H1 (cell line): ENCODE results near the gene THTPA. TPM values are rescaled to one million over a fixed set of nuclear protein-coding genes. Genes with fewer than 3 reads are reported as not detected.

Experiments used
- CTCF ChIA-PET: fragments of 300-600 bp; sonication (Branson Sonifier 250); formaldehyde crosslinking; loops from one replicate; lab custom pipeline; 2021; ENCODE audit not compliant: partially characterized antibody; lab: Charles Lee
- POLR2A ChIA-PET: fragments of 300-600 bp; sonication (Branson Sonifier 250); formaldehyde crosslinking; loops from one replicate; lab custom pipeline; 2021; ENCODE audit warnings: inconsistent platforms; ENCODE audit not compliant: partially characterized antibody; lab: Charles Lee
- DNase-seq, 2 experiments: peaks; one replicate each; pipeline versions ENCODE4 v3.0.0 to v3.0.0-alpha.2; 2010 to 2022; ENCODE audit warnings: low spot score in 2 of 2, low read depth in 1 of 2, mixed read lengths in 1 of 2
- FAIRE-seq: peaks from 2 replicates; lab custom pipeline; 2011; peaks lifted over from hg19 to GRCh38; lab: Jason Lieb, UNC
- H2AFZ ChIP-seq: 2 replicates; pipeline ENCODE4 v1.8.1; 2012; ENCODE audit warnings: low read length, inconsistent platforms
- H2AK5ac ChIP-seq: 2 replicates; pipeline ENCODE4 v1.6.1; 2013; ENCODE audit warnings: low read depth, low read length
- H2BK120ac ChIP-seq: replicated peaks from 2 replicates; pipeline ENCODE3; 2013; ENCODE audit warnings: low read depth, low read length, inconsistent platforms
- H2BK12ac ChIP-seq: 2 replicates; pipeline ENCODE4 v1.6.1; 2013; ENCODE audit warnings: low read depth, low read length
- H2BK15ac ChIP-seq: 2 replicates; pipeline ENCODE4 v1.6.1; 2013; ENCODE audit warnings: low read length
- H2BK20ac ChIP-seq: 2 replicates; pipeline ENCODE4 v1.6.1; 2013; ENCODE audit warnings: low read length
- H2BK5ac ChIP-seq: 2 replicates; pipeline ENCODE4 v1.6.1; 2013; ENCODE audit warnings: low read depth, low read length
- H3K14ac ChIP-seq: 2 replicates; pipeline ENCODE4 v1.6.1; 2013; ENCODE audit warnings: inconsistent platforms; ENCODE audit not compliant: insufficient read length
- H3K18ac ChIP-seq: 2 replicates; pipeline ENCODE4 v1.6.1; 2013; ENCODE audit warnings: low read length; ENCODE audit errors: extremely low read depth
- H3K23ac ChIP-seq: 2 replicates; pipeline ENCODE4 v1.6.1; 2013; ENCODE audit warnings: inconsistent platforms; ENCODE audit not compliant: insufficient read length
- H3K23me2 ChIP-seq: 2 replicates; pipeline ENCODE4 v1.6.1; 2013; ENCODE audit warnings: low read depth, low read length
- H3K27ac ChIP-seq: 2 replicates; pipeline ENCODE4 v1.6.1; 2011; ENCODE audit warnings: low read depth, low read length, inconsistent platforms
- H3K27me3 ChIP-seq, 4 experiments: replicated peaks in 1 of 4; 1 replicate in 1 of 4; 2 replicates in 3 of 4; pipeline versions ENCODE4 v1.6.1 to v1.8.1; 2011 to 2013; ENCODE audit warnings: low read length in 3 of 4, mild to moderate bottlenecking in 3 of 4, inconsistent platforms in 2 of 4, mixed read lengths in 2 of 4, moderate library complexity in 1 of 4; ENCODE audit not compliant: control insufficient read depth in 3 of 4, insufficient read depth in 3 of 4; ENCODE audit errors: extremely low read depth in 1 of 4
- H3K36me3 ChIP-seq, 4 experiments: 2 replicates each; pipeline versions ENCODE4 v1.6.1 to v1.8.1; 2011 to 2013; ENCODE audit warnings: mild to moderate bottlenecking in 4 of 4, low read length in 3 of 4, moderate library complexity in 2 of 4, control low read depth in 1 of 4, inconsistent platforms in 1 of 4; ENCODE audit not compliant: insufficient read depth in 4 of 4, control insufficient read depth in 2 of 4
- H3K4ac ChIP-seq: replicated peaks from 2 replicates; pipeline ENCODE3; 2013; ENCODE audit warnings: low read length, low read depth, mixed read lengths, inconsistent platforms; ENCODE audit not compliant: insufficient read length
- H3K4me1 ChIP-seq, 4 experiments: replicated peaks in 1 of 4; 1 replicate in 1 of 4; 2 replicates in 3 of 4; pipeline versions ENCODE4 v1.6.1 to v1.8.1; 2011 to 2013; ENCODE audit warnings: low read length in 3 of 4, inconsistent platforms in 2 of 4, mixed read lengths in 1 of 4; ENCODE audit not compliant: insufficient read depth in 4 of 4, control insufficient read depth in 3 of 4
- H3K4me2 ChIP-seq, 2 experiments: 2 replicates each; pipeline versions ENCODE4 v1.6.1 to v1.8.1; 2011 to 2013; ENCODE audit warnings: low read depth in 2 of 2, low read length in 2 of 2, control low read depth in 1 of 2, inconsistent platforms in 1 of 2, mild to moderate bottlenecking in 1 of 2; ENCODE audit not compliant: insufficient read depth in 1 of 2
- H3K4me3 ChIP-seq, 4 experiments: fragments of 200-600, 300-600 bp in 1 of 4; sonication (generic), shearing (Covaris generic), sonication (Bioruptor Twin) in 1 of 4; 2 replicates each; pipeline versions ENCODE4 v1.5.1 to v1.8.1; 2011 to 2016; ENCODE audit warnings: low read length in 4 of 4, low read depth in 3 of 4, control low read depth in 2 of 4, inconsistent platforms in 2 of 4, mild to moderate bottlenecking in 2 of 4, mixed read lengths in 1 of 4, moderate library complexity in 1 of 4; ENCODE audit not compliant: insufficient read depth in 2 of 4; ENCODE audit errors: extremely low read depth in 1 of 4
- H3K56ac ChIP-seq: replicated peaks from 2 replicates; pipeline ENCODE3; 2013; ENCODE audit warnings: low read depth, mild to moderate bottlenecking, mixed read lengths, low read length, inconsistent platforms; ENCODE audit not compliant: insufficient read length
- H3K79me1 ChIP-seq: 2 replicates; pipeline ENCODE4 v1.6.1; 2013; ENCODE audit warnings: low read depth, low read length, control low read depth
- H3K79me2 ChIP-seq, 2 experiments: 2 replicates each; pipeline versions ENCODE4 v1.6.1 to v1.8.1; 2012 to 2013; ENCODE audit warnings: low read length in 2 of 2, mild to moderate bottlenecking in 2 of 2, inconsistent platforms in 1 of 2; ENCODE audit not compliant: insufficient read depth in 2 of 2, control insufficient read depth in 1 of 2
- H3K9ac ChIP-seq, 4 experiments: replicated peaks in 1 of 4; 1 replicate in 1 of 4; 2 replicates in 3 of 4; pipeline versions ENCODE4 v1.6.1 to v1.8.1; 2011 to 2013; ENCODE audit warnings: low read depth in 3 of 4, low read length in 3 of 4, control low read depth in 2 of 4, mild to moderate bottlenecking in 2 of 4, moderate library complexity in 2 of 4, inconsistent platforms in 1 of 4; ENCODE audit errors: extremely low read depth in 1 of 4
- H3K9me3 ChIP-seq, 2 experiments: 2 replicates each; pipeline versions ENCODE4 v1.6.1 to v1.8.1; 2012 to 2013; ENCODE audit warnings: mild to moderate bottlenecking in 2 of 2, moderate library complexity in 2 of 2, control low read depth in 1 of 2, inconsistent platforms in 1 of 2, low read depth in 1 of 2, low read length in 1 of 2, mixed read lengths in 1 of 2; ENCODE audit not compliant: insufficient read depth in 2 of 2
- H4K20me1 ChIP-seq, 2 experiments: replicated peaks in 1 of 2; 2 replicates each; pipeline versions ENCODE3 to v1.8.1; 2011 to 2013; ENCODE audit warnings: inconsistent platforms in 2 of 2, low read length in 2 of 2, mild to moderate bottlenecking in 1 of 2; ENCODE audit not compliant: insufficient read depth in 2 of 2, control insufficient read depth in 1 of 2
- H4K5ac ChIP-seq: 2 replicates; pipeline ENCODE4 v1.6.1; 2013; ENCODE audit warnings: low read length, low read depth, mixed read lengths, inconsistent platforms; ENCODE audit not compliant: insufficient read length
- H4K8ac ChIP-seq: 2 replicates; pipeline ENCODE4 v1.8.0; 2013; ENCODE audit warnings: mild to moderate bottlenecking, moderate library complexity, low read length, inconsistent platforms; ENCODE audit not compliant: insufficient read depth; ENCODE audit errors: extremely low read depth
- H4K91ac ChIP-seq: replicated peaks from 2 replicates; pipeline ENCODE3; 2013; ENCODE audit warnings: low read length, mixed read lengths, inconsistent platforms; ENCODE audit not compliant: insufficient read length
- NRF1 ChIP-seq: IDR thresholded peaks from 2 replicates; pipeline ENCODE4 v1.6.1; 2011; ENCODE audit warnings: mild to moderate bottlenecking, low read depth, low read length, improper control_type of control experiment
- RBBP5 ChIP-seq: IDR thresholded peaks from 2 replicates; pipeline ENCODE4 v1.7.1; 2012; ENCODE audit warnings: low read depth, mild to moderate bottlenecking, inconsistent platforms, low read length, moderate library complexity, borderline replicate concordance
- RXRA ChIP-seq: IDR thresholded peaks from 2 replicates; pipeline ENCODE4 v1.6.1; 2011; ENCODE audit warnings: low read depth, mild to moderate bottlenecking, low read length, moderate library complexity; ENCODE audit not compliant: insufficient read depth
- WGBS, 2 experiments: shearing (Covaris generic) in 1 of 2; methylation state at CpG; one replicate each; pipeline versions ENCODE4 v1.1.6 to v1.1.7; 2013 to 2015; ENCODE audit warnings: low lambda C conversion rate in 2 of 2, mixed read lengths in 2 of 2, inconsistent platforms in 1 of 2, low coverage in 1 of 2, missing lambda C conversion rate in 1 of 2; ENCODE audit not compliant: insufficient replicate concordance in 2 of 2, insufficient coverage in 1 of 2, insufficient read length in 1 of 2; ENCODE audit errors: extremely low coverage in 1 of 2, missing lambda C conversion rate in 1 of 2; 5-methylcytosine and 5-hydroxymethylcytosine counted together
- polyA plus RNA-seq, 7 experiments: library from polyadenylated mRNA; depleted of rRNA in 3 of 7; stranded (reverse) in 5 of 7; unstranded in 2 of 7; fragments of >200 nt in 5 of 7; fragments of 200-250 nt in 2 of 7; gene quantifications; 1 replicate in 5 of 7; 2 replicates in 1 of 7; 4 replicates in 1 of 7; pipeline versions ENCODE4 v1.2.1 to v1.2.3, GENCODE V29; 2011 to 2013; ENCODE audit warnings: missing spikeins in 2 of 7, mixed read lengths in 2 of 7
- total RNA-seq: library from RNA; stranded (reverse); fragmentation: NEBNext Ultra II Directional; extraction: Animal tissue kit (Norgen Biotek cat#: 25700); gene quantifications from 2 replicates; pipeline ENCODE4 v1.2.1, GENCODE V29; 2021
- TF ChIP-seq, protein P1 (sequence below), 3 experiments: IDR thresholded peaks; 1 replicate in 2 of 3; 2 replicates in 1 of 3; pipeline versions ENCODE4 v1.5.1 to v1.6.1; 2011; ENCODE audit warnings: low read length in 3 of 3, mild to moderate bottlenecking in 3 of 3, inconsistent platforms in 2 of 3, low read depth in 1 of 3, moderate library complexity in 1 of 3; ENCODE audit not compliant: insufficient read depth in 1 of 3; ENCODE audit errors: control extremely low read depth in 1 of 3
- TF ChIP-seq, protein P2 (sequence below): IDR thresholded peaks from 2 replicates; pipeline ENCODE4 v1.6.1; 2011; ENCODE audit warnings: low read depth, mild to moderate bottlenecking, low read length; ENCODE audit not compliant: insufficient read depth

Gene THTPA
- total and polyA plus RNA-seq, 2 of the 8 experiments (the other 6 are each of a cell fraction or from before 2014, with no cell fraction given) = 16.6 to 19.0 TPM

DNA sequence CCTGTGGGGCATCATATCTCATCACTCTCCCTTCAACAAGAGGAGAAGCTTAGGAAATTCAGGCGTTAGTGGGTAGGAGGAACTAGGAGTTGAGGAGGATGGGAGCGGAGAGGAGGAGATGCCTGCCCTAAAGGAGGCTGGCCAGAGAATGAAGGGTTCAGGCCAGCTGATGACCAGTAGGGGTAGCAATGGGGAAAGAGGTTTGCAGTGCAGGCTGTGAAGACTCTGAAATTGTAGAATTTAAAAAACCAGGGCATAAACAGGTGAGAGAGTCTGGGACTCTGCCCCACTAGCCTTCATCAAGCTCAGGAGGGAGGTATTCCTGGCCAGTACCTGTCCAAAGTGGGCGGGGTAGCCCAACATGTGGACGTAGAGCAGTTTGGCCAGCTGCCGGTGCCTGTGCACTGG lies 10.7 kb downstream of the THTPA start:
- peaks cover 7% of the 10 kb centered on the region; the same call in 1 of the 2 replicates for H3K23me2 ChIP-seq
- DNase-seq (no peak), FAIRE-seq (no peak)
- peak overlapping the region; percentile 32 for H3K4ac ChIP-seq
- H3K18ac ChIP-seq = peak overlapping the region; percentile 66
- H2BK12ac ChIP-seq = no peak overlapping the region
- H4K20me1 ChIP-seq = peaks cover 0 to 3% of the 10 kb centered on the region in 2 experiments
- H3K27ac ChIP-seq = peak overlapping the region; percentile 51
- H2BK120ac ChIP-seq = no peak overlapping the region
- CTCF ChIA-PET = interaction anchor here (0.9 to 70.5 kb wide), 6 partner anchors 8 to 344 kb away, joined by 3 to 2092 read pairs (median 4); partner anchors contain the start of gene NGDN
- peak overlapping the region; percentile 59 for H3K56ac ChIP-seq
- H4K91ac ChIP-seq = no peak overlapping the region
- no peak overlapping the region for H2BK15ac ChIP-seq
- peak overlapping the region; percentile 72; the same call in 1 of the 2 replicates for H2BK5ac ChIP-seq
- H3K9me3 ChIP-seq = no peaks in the 10 kb centered on the region
- H3K79me1 ChIP-seq = no peaks in the 10 kb centered on the region
- H3K4me3 ChIP-seq = peak overlapping the region; percentile 52 to 81 (median 67)
- TF ChIP-seq RXRA (no peak), NRF1 (no peak), RBBP5 (no peak)
- TF ChIP-seq, protein P1, sequence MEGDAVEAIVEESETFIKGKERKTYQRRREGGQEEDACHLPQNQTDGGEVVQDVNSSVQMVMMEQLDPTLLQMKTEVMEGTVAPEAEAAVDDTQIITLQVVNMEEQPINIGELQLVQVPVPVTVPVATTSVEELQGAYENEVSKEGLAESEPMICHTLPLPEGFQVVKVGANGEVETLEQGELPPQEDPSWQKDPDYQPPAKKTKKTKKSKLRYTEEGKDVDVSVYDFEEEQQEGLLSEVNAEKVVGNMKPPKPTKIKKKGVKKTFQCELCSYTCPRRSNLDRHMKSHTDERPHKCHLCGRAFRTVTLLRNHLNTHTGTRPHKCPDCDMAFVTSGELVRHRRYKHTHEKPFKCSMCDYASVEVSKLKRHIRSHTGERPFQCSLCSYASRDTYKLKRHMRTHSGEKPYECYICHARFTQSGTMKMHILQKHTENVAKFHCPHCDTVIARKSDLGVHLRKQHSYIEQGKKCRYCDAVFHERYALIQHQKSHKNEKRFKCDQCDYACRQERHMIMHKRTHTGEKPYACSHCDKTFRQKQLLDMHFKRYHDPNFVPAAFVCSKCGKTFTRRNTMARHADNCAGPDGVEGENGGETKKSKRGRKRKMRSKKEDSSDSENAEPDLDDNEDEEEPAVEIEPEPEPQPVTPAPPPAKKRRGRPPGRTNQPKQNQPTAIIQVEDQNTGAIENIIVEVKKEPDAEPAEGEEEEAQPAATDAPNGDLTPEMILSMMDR (IDR thresholded peaks at IDR 0.05; ENCODE audit: control extremely low read depth in 1 of 3, insufficient read depth in 1 of 3, low read depth in 1 of 3, low read length in 3 of 3) = peak in 2 of 3 experiments; percentile 11 to 33; a peak in 2 of 4 replicates
- TF ChIP-seq, protein P2, sequence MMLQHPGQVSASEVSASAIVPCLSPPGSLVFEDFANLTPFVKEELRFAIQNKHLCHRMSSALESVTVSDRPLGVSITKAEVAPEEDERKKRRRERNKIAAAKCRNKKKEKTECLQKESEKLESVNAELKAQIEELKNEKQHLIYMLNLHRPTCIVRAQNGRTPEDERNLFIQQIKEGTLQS = no peak
- H3K9ac ChIP-seq = peak overlapping the region in 3 of 4 experiments; percentile 63 to 69 (median 66); a peak in 6 of 7 replicates
- peaks cover 5 to 10% (median 9%) of the 10 kb centered on the region in 4 experiments; a peak in 7 of 8 replicates for H3K36me3 ChIP-seq
- POLR2A ChIA-PET = interaction anchor here (0.7 to 52.7 kb wide), 10 partner anchors 9 to 629 kb away, joined by 3 to 1523 read pairs (median 6); partner anchors contain the start of genes NGDN, THTPA and ZFHX2
- no peaks in the 10 kb centered on the region for H3K79me2 ChIP-seq
- H2BK20ac ChIP-seq = no peak overlapping the region
- H3K4me2 ChIP-seq = peak overlapping the region; percentile 91 to 94
- H2AK5ac ChIP-seq = no peak overlapping the region
- no peak overlapping the region for H3K14ac ChIP-seq
- peak overlapping the region; percentile 11 for H4K5ac ChIP-seq
- H2AFZ ChIP-seq = no peak overlapping the region
- H3K4me1 ChIP-seq = peaks cover 8 to 21% (median 11%) of the 10 kb centered on the region in 4 experiments
- H4K8ac ChIP-seq = 0 out of 2 replicates have a peak overlapping the region, but pooled peaks have one; percentile 51
- 16% methylated on average over 5 of the region's 5 CpGs; no CpG with 5 or more reads in 1 of the 2 experiments for WGBS, 2 experiments
- H3K27me3 ChIP-seq = no peaks in the 10 kb centered on the region
- H3K23ac ChIP-seq = no peak overlapping the region
